ENCODE data around the gene ADAP1. TPM values are rescaled to one million over a fixed set of nuclear protein-coding genes. Genes with fewer than 3 reads are reported as not detected.
A peak's percentile ranks its signal among the peaks of the same experiment; 100 is the strongest.

Gene ADAP1
- total RNA-seq, 4 donors from 2014 or later, result 44.8 to 106 (median 60.1) TPM

DNA sequence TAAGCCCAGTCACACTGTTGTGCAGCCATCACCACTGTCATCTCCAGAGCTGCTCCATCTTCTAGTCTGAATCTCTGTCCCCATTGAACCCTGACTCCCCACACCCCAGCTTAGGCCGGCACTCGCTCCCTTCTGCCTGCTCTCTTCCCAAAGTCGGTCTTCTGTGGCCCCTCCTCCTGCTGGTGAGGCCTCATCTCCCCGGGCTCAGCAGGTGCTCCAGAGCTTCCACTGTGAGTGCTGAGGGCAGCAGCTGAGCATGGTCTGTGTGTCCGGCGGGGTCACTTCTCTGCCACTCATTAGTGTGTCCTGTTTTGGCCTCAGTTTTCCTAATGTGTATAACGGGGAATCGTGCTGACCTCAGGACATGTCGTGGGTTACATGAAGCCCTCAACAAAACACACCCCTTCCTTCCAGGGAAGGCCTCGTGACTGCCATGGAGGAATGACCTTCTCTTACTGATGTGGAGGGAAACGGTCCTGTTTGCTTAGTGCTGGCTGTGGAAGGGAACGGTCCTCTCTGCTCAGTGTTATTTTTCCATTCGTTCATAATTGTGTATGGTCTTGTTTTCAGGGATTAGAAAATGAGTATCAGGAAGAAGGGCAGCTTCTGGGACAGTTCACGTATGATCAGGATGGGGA lies 82.5 kb downstream of the ADAP1 start:
- Histone ChIP-seq H3K4me3 (no peak overlapping the region), H3K36me3 (peaks cover 0 to 53% of the 10 kb centered on the region in 2 donors), H3K27ac (peak overlapping the region; percentile 41 to 97 (median 78)), H3K4me1 (peaks cover 2 to 74% (median 31%) of the 10 kb centered on the region in 3 donors), H3K9me3 (no peaks in the 10 kb centered on the region), H3K27me3 (no peaks in the 10 kb centered on the region)
- WGBS, 2 donors (ENCODE audit: low coverage in 1 of 2), result 53 to 65% methylated on average over 6 to 7 of the region's 14 CpGs
- no peak for TF ChIP-seq EP300 (IDR thresholded peaks at IDR 0.05)
- TF ChIP-seq, protein P1, sequence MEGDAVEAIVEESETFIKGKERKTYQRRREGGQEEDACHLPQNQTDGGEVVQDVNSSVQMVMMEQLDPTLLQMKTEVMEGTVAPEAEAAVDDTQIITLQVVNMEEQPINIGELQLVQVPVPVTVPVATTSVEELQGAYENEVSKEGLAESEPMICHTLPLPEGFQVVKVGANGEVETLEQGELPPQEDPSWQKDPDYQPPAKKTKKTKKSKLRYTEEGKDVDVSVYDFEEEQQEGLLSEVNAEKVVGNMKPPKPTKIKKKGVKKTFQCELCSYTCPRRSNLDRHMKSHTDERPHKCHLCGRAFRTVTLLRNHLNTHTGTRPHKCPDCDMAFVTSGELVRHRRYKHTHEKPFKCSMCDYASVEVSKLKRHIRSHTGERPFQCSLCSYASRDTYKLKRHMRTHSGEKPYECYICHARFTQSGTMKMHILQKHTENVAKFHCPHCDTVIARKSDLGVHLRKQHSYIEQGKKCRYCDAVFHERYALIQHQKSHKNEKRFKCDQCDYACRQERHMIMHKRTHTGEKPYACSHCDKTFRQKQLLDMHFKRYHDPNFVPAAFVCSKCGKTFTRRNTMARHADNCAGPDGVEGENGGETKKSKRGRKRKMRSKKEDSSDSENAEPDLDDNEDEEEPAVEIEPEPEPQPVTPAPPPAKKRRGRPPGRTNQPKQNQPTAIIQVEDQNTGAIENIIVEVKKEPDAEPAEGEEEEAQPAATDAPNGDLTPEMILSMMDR (IDR thresholded peaks at IDR 0.05), result no peak
- no peak for TF ChIP-seq POLR2AphosphoS5 (IDR thresholded peaks at IDR 0.05)
- TF ChIP-seq POLR2A (IDR thresholded peaks at IDR 0.05), result no peak
- no peak for ATAC-seq

- no peaks in the 10 kb centered on the region for H3K9me3 ChIP-seq
- H3K27ac ChIP-seq, result peak overlapping the region; percentile 55 to 97 (median 90)
- peaks cover 0 to 80% of the 10 kb centered on the region in 2 donors for H3K36me3 ChIP-seq
- H3K27me3 ChIP-seq, result no peaks in the 10 kb centered on the region
- WGBS, 2 donors (ENCODE audit: low coverage in 1 of 2), result 61 to 66% methylated on average over 6 to 7 of the region's 14 CpGs
- H3K4me3 ChIP-seq, result no peak overlapping the region
- peaks cover 2 to 76% (median 27%) of the 10 kb centered on the region in 3 donors for H3K4me1 ChIP-seq
- ATAC-seq, result no peak
- TF ChIP-seq POLR2AphosphoS5 (IDR thresholded peaks at IDR 0.05), result no peak
- TF ChIP-seq EP300 (IDR thresholded peaks at IDR 0.05), result no peak
Observed at GRCh38 chr7:869348-869747, 85.1 kb downstream of the ADAP1 start.

DNA sequence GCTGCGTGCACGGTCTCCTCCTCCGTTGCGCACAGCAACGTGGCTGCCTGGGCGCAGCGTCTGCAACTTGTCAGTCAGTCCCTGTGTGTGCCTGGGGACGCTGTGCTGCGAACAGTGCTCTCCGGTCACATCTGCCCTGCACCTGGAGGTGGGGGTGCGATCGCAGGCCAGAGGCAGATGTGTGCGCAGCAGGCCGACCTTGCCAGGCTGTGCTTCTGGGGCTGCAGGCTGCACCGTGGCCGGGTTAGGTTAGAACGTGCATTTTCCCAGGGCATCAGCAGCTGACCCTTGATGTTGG lies 86.3 kb downstream of the ADAP1 start:
- H3K9me3 ChIP-seq, result no peaks in the 10 kb centered on the region
- ATAC-seq, result no peak
- H3K36me3 ChIP-seq, result peaks cover 0 to 92% of the 10 kb centered on the region in 2 donors
- TF ChIP-seq POLR2AphosphoS5 (IDR thresholded peaks at IDR 0.05), result no peak
- TF ChIP-seq, protein P1 (IDR thresholded peaks at IDR 0.05), result no peak
- no peak for TF ChIP-seq EP300 (IDR thresholded peaks at IDR 0.05)
- TF ChIP-seq POLR2A (IDR thresholded peaks at IDR 0.05), result no peak
- peaks cover 0 to 64% (median 21%) of the 10 kb centered on the region in 3 donors for H3K4me1 ChIP-seq
- peak overlapping the region; percentile 68 to 97 (median 90) for H3K27ac ChIP-seq
- no peaks in the 10 kb centered on the region for H3K27me3 ChIP-seq
- WGBS, 2 donors (ENCODE audit: low coverage in 1 of 2), result 40% methylated on average over 3 of the region's 17 CpGs; no CpG with 5 or more reads in 1 of the 2 donors
- peak overlapping the region in 1 of 2 donors; percentile 25 for H3K4me3 ChIP-seq

DNA sequence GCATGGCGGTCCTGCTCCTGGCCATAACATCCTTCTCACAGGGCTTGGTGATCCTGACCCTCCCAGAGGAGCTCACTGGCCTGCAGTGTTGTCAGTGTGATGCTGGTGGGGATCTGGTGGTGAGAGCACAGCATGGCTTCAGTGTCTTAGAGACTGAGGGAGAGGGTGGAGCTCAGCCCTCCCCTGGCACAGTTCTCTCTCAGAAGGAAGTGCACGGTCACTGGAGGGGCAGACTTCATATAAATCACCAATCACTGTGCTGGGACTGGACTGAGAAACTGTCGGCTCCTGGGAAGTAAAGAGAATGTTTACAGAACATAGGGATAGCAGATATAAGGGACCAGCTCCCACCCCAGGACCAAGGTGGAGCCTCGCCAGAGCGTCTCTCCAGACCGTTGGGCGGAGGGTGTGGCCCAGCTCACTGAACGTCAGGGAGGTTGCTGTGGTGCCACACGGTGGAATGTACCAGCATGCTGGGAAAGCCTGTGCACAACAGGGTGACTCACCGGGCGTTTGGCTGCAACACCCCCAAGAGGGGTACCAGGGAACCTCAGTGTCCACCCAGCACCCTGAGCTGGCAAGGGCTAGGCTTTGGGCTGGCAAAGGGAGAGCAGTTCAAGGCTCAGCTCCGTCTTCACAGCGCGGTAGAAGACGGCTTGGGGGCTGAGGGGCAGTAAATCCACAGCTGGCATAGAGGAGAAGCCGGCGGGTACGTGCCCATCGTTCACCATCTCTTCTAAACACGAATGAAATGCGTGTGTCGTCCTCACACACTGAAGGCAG lies 86.9 kb downstream of the ADAP1 start:
- Histone ChIP-seq H3K36me3 (peaks cover 0 to 93% of the 10 kb centered on the region in 2 donors), H3K9me3 (no peaks in the 10 kb centered on the region), H3K4me3 (peak overlapping the region in 1 of 2 donors; percentile 25), H3K27me3 (no peaks in the 10 kb centered on the region), H3K27ac (peak overlapping the region; percentile 68 to 97 (median 90)), H3K4me1 (peaks cover 0 to 59% (median 15%) of the 10 kb centered on the region in 3 donors)
- WGBS, 2 donors (ENCODE audit: low coverage in 1 of 2), result 44 to 53% methylated on average over 3 to 13 of the region's 22 CpGs
- ATAC-seq, result peak; percentile 90
- TF ChIP-seq POLR2A (IDR thresholded peaks at IDR 0.05), result peak; percentile 2 to 29
- TF ChIP-seq EP300 (IDR thresholded peaks at IDR 0.05), result peak; percentile 55
- TF ChIP-seq POLR2AphosphoS5 (IDR thresholded peaks at IDR 0.05), result peak; percentile 94
- TF ChIP-seq, protein P1 (IDR thresholded peaks at IDR 0.05), result peak in 2 of 4 experiments; percentile 31 to 42

DNA sequence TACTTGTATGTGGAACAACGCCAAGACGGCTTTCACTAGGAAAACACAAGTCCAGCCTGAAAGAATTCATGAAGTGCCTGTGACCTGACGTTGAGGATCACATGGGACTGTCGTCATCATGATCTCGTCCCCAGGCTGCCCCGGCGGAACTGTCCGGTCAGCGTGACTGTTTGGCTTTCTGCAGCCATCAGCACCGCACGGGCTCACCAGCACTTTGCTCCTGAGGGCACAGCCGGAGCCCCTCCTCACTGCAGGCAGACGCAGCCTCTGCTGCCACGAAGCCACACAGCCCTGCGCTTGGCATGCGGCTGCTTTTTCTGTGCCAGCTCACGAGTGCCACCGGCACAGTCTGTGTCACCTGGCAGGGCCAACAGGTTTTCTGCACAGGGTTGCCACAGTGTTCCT lies 87.5 kb downstream of the ADAP1 start:
- Histone ChIP-seq H3K4me3 (peak overlapping the region in 1 of 2 donors; percentile 23), H3K27me3 (no peaks in the 10 kb centered on the region), H3K4me1 (peaks cover 0 to 53% (median 15%) of the 10 kb centered on the region in 3 donors), H3K27ac (peak overlapping the region; percentile 68 to 97 (median 90)), H3K9me3 (no peaks in the 10 kb centered on the region), H3K36me3 (peaks cover 0 to 93% of the 10 kb centered on the region in 2 donors)
- peak; percentile 90 for ATAC-seq
- 11 to 37% methylated on average over 3 to 8 of the region's 18 CpGs for WGBS, 2 donors (ENCODE audit: low coverage in 1 of 2)
- TF ChIP-seq POLR2A (IDR thresholded peaks at IDR 0.05) (peak in 1 of 2 donors; percentile 23), POLR2AphosphoS5 (IDR thresholded peaks at IDR 0.05) (peak; percentile 84), EP300 (IDR thresholded peaks at IDR 0.05) (peak; percentile 59)
- TF ChIP-seq, protein P1 (IDR thresholded peaks at IDR 0.05), result no peak

Measured in gastroesophageal sphincter (tissue), 4 donors.